SW 1271 (cell line): ENCODE data around the gene RPS6KA2.
A peak's percentile ranks its signal among the peaks of the same experiment; 100 is the strongest.
"Not testable (repeated sequence)": the region's sequence is repeated elsewhere in the genome, so short reads cannot be mapped to it uniquely, and the experiment has no call there.

Experiments used
- DNase-seq, 2 experiments: peaks; one replicate each; lab custom pipeline; 2025; lab: John Stamatoyannopoulos, UW

RPS6KA2 gene

DNA sequence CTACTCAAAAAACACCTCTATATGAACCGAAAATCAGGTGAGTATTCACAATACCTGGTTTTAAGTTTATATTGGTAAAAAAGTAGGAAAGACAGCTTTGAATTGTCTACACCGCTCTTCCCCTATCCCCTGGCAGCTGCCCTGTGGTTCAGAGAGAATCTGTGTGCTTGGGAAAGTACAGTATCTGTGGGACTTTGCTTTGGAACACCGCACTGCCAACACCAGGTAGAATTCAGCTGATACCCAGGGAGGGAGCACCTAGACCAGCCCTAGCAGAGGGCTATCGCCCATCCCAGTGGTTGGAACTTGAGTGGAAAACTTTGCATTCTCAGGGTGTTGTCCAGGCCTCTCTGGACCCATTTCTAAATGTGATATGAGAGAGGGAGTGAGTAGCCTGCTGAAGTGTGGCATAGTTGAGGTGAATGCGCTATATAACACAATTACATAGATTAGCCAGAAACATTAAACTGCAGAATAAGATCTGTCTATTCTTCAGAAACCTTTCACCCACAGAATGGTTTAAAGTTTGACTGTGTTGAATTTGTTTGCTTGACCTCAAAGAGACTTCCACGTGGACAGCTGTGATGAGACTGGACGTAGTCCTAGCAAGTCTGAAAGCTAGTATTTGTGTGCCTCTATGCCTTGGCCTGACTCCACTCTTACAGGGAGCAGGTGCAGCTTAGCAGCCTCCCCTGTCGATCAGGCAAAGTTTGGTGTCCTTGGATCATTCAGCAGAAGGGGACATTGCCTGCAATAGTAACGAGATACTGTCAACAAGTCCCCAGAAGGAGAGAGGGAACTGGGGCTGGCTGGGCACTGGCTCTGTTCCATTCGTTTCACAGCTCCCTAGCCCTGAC lies 232.8 kb downstream of the RPS6KA2 start:
- no peak for DNase-seq

DNA sequence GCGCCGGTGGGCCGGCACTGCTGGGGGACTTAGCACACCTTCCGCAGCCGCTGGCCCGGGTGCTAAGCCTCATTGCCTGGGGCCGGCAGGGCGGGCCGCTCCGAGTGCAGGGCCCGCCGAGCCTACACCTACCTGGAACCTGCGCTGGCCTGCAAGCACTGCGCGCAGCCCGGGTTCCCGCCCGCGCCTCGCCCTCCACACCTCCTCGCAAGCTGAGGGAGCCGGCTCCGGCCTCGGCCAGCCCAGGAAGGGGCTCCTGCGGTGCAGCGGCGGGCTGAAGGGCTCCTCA lies 233.6 kb downstream of the RPS6KA2 start:
- no peak for DNase-seq

DNA sequence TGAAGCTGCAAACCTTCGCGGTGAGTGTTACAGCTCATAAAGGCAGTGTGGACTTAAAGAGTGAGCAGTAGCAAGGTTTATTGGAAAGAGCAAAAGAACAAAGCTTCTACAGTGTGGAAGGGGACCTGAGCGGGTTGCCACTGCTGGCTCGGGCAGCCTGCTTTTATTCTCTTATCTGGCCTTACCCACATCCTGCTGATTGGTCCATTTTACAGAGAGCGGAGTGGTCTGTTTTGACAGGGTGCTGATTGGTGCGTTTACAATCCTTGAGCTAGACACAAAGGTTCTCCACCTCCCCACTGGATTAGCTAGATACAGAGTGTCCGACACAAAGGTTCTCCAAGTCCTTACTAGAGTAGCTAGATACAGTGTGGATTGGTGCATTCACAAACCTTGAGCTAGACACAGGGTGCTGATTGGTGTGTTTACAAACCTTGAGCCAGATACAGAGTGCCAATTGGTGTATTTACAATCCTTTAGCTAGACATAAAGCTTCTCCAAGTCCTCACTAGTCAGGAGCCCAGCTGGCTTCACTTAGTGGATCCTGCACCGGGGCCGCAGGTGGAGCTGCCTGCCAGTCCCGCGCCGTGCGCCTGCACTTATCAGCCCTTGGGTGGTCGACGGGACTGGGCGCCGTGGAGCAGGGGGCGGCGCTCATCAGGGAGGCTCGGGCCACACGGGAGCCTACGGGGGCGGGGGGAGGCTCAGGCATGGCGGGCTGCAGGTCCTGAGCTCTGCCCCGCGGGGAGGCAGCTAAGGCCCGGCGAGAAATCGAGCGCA lies 234.1 kb downstream of the RPS6KA2 start:
- not testable (repeated sequence) for DNase-seq

DNA sequence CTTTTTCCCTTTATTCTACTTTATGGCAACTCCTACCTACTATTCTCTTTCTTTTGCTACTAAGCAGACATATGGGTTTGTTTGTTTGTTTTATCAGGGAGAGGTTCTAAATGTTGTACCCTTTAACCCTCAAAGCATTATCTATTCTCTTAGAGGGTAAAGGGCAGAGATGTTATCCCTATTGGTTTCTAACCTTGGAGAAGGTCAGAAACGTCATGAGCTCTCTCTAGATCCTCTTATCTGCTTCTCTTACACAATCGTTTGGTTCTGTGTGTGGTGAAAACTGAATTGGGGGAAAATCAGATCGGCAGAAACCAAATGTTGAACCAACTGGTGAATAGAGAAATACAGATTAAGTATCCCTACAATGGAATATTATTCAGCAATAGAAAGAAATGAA lies 237.9 kb downstream of the RPS6KA2 start:
- DNase-seq = no peak

DNA sequence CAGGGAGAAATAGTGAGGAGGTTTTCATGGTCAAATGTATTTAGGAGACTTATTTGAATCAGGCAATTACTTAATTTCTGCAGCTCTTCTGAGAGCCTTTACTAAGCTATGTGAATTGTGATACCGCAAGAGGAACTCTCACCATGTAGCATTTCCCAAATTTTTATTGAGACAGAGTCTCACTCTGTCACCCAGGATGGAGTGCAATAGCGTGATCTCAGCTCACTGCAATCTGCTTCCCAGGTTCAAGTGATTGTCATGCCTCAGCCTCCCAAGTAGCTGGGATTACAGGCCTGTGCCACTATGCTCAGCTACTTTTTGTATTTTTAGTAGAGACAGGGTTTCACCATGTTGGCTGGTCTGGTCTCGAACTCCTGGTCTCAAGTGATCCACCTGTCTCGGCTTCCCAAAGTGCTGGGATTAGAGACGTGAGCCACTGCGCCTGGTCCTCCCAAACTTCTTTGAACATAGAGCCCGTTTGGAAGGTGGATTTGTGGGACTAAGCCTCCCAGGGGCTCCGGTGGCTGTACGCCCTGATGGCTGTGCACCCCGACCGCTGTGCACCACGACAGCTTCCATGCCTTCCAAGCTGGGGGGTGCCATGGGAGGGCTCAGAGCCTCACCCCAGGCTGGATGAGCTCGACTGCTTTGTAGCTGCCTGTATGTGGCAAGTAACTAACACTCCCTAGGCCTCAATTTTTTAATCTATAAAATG lies 238.6 kb downstream of the RPS6KA2 start:
- DNase-seq = no peak

DNA sequence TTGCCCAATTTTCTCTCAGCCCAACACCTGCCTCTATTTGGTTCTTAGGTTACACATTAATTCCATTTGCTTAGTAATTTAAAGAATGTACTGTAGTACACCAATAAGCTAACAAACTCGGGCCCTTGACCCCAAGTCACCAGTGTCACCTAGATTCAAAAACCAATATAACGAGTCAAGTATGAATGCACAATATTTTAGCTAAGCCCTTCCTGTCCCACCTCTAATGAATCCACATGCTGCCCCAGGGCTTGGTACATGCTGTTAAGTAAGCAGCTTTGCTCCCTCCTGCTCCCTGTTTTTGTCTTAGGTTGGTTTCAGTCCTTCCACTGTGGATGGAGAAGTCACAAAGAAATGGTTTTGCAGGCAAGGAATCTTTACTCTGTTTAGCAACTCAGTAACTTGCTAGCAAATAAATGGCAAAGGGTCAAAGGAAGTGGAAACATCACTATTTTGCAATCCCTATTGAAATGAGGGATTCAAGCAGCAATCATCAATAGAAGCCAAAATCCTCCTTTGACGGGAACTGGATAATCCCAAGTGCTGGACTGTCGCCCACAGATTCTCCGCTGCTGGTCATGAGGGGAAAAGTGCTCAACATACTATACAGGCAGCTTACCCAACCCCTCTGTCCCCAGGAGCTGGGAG lies 239.3 kb downstream of the RPS6KA2 start:
- DNase-seq = no peak

DNA sequence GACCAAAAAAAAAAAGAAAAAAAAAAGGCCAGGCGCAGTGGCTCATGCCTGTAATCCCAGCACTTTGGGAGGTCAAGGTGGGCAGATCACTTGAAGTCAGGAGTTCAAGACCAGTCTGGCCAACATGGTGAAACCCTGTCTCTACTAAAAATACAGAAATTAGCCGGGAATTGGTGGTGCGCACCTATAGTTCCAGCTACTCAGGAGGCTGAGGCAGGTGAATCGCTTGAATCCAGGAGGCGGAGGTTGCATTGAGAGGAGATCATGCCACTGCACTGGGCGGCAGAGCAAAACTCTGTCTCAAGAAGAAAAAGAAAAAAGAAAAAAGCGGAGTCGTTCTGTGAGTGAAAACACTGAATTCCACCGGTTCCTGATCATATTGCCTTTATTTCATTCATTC lies 240.0 kb downstream of the RPS6KA2 start:
- DNase-seq = not testable (repeated sequence)

DNA sequence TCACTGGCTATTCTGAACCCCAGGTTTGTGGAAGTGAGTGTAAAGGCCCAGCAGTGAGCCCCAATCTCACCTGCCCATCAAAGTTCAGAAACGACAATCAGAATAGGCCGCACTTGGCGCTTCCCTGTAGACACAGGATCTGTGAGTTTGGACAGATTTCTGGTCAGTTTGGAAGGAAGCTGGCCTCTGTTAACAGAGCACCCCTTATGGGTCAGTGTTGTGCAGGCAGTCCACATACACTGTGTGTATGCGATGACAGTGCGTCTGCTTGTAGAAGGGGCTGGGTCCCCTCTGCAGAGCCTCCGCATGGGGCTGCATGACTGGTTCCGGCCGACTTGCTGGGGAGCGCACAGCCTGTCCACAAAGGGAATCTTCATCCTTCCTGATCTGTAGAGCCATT lies 240.9 kb downstream of the RPS6KA2 start:
- DNase-seq = no peak

DNA sequence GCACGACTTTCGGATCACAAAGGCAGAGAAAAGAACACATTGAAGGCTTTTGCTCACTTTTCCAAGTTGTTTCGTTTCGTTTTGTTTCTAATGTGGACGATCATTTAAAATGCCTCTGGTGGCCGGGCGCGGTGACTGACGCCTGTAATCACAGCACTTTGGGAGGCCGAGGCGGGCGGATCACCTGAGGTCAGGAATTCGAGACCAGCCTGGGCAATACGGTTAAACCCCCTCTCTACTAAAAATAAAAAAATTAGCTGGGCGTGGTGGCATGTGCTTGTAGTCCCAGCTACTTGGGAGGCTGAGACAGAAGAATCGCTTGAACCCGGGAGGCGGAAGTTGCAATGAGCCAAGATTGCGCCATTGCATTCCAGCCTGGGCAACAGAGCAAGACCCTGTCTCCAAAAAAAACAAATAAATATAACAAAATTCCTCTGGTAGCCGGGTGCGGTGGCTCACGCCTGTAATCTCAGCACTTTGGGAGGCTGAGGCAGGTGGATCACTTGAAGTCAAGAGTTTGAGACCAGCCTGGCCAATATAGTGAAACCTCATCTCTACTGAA lies 243.2 kb downstream of the RPS6KA2 start:
- peak in 1 of 2 experiments; percentile 78 for DNase-seq

DNA sequence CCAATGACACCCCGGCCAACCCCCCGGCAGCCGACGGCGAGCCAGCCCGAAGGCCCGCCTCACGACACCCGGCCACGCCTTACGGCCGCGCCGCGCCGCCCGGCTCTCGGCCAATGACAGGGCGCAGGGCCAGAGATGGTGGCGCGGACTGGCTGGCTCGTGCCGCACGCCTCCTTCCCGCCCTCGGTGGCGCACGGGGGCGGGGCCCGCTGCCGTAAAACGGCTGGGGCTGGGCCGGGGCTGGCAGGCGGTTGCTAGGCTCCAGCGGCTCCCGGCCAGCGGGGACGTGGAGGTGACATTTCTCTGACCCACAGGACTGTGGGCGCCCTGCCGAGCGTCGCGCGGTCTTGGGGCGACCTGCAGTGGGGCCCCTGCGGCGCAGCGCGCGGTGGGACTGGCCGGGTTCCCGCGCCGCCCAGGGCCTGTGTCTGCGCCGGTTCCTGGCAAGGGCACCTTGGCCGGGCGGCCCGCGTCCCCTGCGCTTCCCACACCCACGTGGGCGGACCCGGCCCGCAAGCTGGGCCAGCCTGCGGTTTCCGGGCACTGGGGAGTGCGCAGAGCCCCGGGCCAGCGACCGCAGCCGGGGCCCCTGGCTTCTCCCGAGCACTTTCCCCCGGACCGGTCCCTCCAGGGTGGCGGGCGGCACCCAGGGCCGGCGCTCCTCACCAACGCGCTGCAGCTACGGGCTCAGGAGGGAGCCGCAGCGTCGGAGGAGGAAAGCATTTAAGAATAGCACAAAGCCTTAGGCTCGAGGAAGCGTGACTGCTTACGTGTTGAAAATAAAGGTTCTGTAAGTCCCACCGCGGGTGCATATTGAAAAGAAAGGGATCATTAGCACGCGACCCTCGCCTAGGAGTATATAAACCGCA lies 243.9 kb downstream of the RPS6KA2 start, which contains the start of gene MPC1:
MPC1 (minus strand) TSS at position 8 of the 869 bp plus-strand sequence. CDS start 64 bp downstream, outside the sequence.
- DNase-seq = peak; percentile 83 to 92

DNA sequence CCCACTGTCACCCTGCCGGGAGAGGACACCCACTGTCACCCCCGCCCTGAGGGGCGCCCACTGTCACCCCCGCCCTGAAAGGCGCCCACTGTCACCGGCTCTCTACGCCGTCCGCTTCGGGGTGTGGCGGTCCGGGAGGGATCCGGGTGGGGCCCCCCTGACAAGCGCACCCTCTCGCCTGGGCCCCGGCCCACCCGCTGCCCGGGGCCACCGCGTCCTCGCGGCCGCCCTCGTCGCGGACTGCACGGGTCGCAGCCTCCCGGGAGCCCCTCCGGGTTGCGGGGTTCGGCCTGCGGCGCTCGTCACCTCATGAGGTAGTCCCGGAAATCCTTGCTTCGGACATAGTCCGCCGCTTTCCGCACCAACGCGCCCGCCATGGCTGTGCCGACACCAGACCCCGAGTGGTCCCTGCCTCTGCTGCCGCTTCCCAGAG lies 244.5 kb downstream of the RPS6KA2 start:
- DNase-seq = no peak

DNA sequence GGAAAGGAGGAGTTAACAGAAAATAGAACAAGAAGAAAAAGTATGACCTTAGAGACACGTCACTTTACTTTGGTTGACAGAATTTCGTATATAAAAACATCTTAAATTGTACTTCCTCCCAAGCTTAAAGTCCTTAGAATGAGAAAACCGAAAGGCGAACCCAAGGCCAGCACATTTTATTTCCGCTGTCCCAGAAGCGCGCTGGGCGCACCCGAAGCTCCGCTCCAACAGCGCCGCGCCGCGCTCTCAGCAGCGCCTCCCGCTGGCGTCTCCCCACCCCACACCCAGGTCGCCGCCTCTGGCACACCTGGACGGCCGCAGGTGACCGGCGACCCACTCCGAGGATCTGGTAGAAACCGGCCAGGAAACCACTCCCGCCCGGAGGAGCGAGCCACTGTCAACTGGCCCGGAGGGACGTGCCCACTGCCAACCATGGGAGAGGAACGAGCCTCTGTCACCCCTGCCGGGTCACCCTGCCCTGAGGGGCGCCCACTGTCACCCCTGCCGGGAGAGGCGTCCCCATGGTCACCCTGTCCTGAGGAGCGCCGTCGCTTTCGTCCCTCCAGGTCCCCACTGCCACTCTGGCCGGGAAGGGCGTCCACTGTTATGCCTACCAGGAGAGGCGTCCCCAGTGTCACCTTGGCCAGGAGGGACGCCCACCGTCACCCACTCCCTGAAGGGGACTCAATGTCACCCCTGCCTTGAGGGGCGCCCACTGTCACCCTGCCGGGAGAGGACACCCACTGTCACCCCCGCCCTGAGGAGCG lies 245.1 kb downstream of the RPS6KA2 start:
- peak in 1 of 2 experiments; percentile 16 for DNase-seq

DNA sequence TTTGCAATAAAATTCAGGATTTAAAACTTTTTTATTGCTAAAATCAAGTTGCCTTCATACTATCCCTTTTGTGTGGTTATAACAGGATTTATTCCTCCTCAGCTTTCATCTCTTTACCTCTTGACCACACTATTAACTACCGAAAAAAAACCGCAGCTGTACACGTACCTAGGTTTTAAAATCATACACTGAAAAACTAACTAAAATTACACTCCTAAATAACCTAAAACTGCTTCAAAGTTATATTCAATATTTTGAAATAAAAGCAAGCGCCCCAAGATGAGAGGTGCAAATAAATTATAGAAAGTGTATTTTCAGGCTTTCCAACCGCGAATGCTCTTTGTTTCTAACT lies 245.7 kb downstream of the RPS6KA2 start:
- no peak for DNase-seq

DNA sequence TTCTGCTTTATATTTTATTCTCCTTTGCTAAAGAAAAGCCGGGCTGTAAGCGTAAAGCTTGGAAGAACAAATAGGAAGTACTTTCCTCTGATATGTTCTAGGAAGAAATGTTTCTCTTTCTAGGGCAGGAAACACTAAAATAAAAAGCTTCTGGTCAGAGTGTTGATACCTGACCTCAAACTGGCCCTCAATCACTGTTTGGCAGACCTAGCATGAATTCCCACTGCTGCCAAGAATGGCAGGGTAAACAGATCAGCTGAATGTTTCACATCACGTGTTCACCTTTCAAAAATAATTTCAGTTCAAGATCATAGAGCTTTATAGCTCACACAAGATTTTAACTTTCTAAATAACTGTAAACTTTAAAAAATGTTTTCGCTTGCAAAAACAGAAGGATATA lies 247.3 kb downstream of the RPS6KA2 start:
- no peak for DNase-seq

DNA sequence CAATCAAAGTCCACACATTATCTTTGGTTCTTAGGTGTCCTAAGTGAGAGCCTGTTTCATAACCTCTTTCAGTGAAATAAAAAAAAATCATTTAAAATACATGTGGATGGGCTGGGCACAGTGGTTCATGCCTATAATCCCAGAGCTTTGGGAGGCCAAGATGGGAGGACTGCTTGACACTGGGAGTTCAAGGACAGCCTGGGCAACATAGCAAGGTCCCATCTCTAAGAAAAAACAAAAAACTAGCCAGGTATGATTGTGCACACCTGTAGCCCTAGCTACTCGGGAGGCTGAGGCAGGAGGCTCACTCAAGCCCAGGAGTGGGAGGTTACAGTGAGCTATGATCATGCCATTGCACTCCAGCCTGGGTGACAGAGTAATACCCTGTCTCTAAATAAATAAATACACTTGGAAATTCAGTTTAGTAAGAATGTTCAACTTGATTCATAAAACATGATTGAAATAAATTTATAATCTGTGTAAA lies 247.9 kb downstream of the RPS6KA2 start:
- DNase-seq = no peak

DNA sequence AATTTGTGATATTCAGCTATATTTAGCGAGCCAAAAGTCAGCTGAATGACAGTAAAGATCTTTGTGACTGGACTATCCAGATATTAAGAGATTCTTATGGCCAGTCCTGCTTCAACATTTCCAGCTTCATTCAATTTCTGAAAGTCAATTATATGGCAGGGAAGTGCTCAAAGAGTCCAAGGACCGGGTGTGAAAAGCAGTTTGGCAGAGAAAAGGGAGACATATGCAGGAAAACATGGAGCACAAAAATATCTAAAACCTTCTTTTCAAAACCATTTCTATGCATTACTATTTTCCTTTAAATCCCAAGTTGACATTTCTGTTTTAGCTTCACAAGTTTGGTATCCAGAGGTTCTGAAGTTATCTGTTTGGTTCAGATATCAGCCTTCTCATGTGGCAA lies 249.3 kb downstream of the RPS6KA2 start:
- DNase-seq = no peak

DNA sequence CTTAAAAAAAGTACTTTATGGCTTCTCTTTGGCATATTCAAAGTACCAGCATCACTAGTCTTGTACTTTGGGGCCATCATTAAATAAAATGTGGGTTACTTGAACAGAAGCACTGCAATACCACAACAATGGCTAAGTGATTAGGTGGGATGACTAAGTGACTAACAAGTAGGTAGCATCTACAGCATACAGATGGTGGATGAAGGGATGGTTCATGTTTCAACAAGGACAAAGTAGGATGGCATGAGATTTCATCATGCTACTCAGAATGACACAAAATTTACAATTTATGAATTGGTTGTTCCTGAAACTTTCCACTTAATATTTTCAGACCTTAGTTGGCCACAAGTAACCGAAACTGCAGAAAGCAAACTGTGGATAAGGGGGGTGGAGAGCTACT lies 252.0 kb downstream of the RPS6KA2 start:
- DNase-seq = no peak

DNA sequence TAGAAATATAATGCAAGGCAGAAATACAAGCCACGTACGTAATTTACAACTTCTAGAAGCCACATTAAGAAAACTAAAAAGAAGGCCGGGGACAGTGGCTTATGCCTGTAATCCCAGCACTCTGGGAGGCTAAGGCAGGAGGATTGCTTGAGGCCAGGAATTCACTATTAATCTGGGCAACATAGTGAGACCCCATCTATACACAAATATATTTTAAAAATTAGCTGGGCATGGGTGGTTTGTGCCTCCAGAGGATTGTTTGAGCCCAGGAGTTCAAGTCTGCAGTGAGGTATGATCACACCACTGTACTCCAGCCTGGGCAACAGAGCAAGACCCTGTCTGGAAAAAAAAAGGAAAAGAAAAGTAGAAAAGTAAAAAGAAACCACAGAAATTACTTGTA lies 256.6 kb downstream of the RPS6KA2 start:
- no peak for DNase-seq

DNA sequence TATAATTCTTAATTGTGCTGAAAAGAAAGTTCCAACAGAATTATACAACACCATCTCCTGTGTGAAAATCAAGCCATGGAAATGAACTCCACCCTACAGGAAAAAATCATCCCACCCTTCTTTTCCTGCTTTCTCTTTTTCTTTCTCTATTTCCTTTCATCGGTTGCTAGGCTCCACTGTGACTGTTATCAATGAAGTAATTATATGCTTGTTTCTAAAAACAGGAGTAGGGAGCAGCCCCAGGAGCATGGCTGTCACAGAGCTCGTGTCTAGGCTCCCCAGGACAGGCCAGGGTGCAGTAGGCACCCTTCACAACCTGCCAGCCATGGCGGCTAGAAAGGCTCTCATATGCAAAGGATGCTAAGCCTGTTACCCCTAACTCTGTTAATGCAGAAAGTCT lies 257.3 kb downstream of the RPS6KA2 start:
- DNase-seq = no peak

DNA sequence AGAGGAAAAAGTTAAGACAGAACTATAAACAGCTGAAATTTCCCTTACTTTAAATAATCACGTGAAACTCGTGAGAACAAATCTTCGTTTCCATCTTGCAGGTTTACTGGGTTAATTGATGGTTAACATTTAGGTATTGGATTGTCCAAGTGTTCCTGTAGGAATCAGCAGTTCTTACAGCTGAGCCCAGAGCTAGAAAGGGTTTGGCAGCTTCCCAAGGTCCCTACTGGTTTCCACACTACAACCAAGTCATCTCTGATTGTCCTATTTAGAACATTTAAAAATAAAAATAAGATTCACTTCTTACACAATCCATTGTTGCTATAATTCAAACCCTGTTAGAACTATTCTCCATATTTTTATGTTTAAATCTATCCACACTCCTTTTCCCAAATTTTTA lies 260.1 kb downstream of the RPS6KA2 start:
- no peak for DNase-seq
